Neural cell (in vitro differentiated cells): Measurements from ENCODE around the gene B3GALNT1.

Experiments
- CTCF ChIP-seq: fragments of 450-650 bp; IDR thresholded peaks from 2 replicates; pipeline ENCODE4 v1.5.1; 2014; ENCODE audit warnings: antibody characterized with exemption, mild to moderate bottlenecking, moderate library complexity; ENCODE audit not compliant: poor library complexity, severe bottlenecking
- MXI1 ChIP-seq: fragments of 450-650 bp; conservative IDR thresholded peaks from 2 replicates; pipeline ENCODE4 v1.6.1; 2014; ENCODE audit warnings: antibody characterized with exemption, mild to moderate bottlenecking; ENCODE audit not compliant: poor library complexity, severe bottlenecking

- TF ChIP-seq CTCF = no peak
- TF ChIP-seq MXI1 = no peak
These were observed 12.5 kb upstream of the B3GALNT1 start for GRCh38 chr3:161117646-161118045.
